Esophagus muscularis mucosa (tissue), 4 donors: ENCODE data around the gene PTPRD. TPM values are rescaled to one million over a fixed set of nuclear protein-coding genes. Genes with fewer than 3 reads are reported as not detected.

ENCODE experiments used
- DNase-seq: peaks from one replicate; pipeline ENCODE4 v3.0.0-alpha.2; 2017; ENCODE audit errors: extremely low spot score
- H3K27ac ChIP-seq, 4 donors: fragments of 200-600 bp; sonication (generic); replicated peaks in 1 of 4; 1 replicate in 3 of 4; 2 replicates in 1 of 4; pipeline ENCODE4 v1.5.1; 2016 to 2019; ENCODE audit warnings: mild to moderate bottlenecking in 1 of 4
- H3K27me3 ChIP-seq, 4 donors: fragments of 200-600 bp; sonication (generic); one replicate each; pipeline versions ENCODE4 v1.5.1 to v1.6.0; 2016 to 2019
- H3K36me3 ChIP-seq, 4 donors: fragments of 200-600 bp; sonication (generic); one replicate each; pipeline ENCODE4 v1.5.1; 2016 to 2019
- H3K4me1 ChIP-seq, 4 donors: fragments of 200-600 bp; sonication (generic); one replicate each; pipeline ENCODE4 v1.5.1; 2016 to 2019
- H3K4me3 ChIP-seq, 4 donors: fragments of 200-600 bp; sonication (generic); 1 replicate in 2 of 4; 2 replicates in 2 of 4; pipeline ENCODE4 v1.5.1; 2016 to 2019; ENCODE audit warnings: mild to moderate bottlenecking in 4 of 4, moderate library complexity in 1 of 4
- H3K9me3 ChIP-seq, 4 donors: fragments of 200-600 bp; sonication (generic); 1 replicate in 3 of 4; 2 replicates in 1 of 4; pipeline ENCODE4 v1.5.1; 2016 to 2019
- EP300 ChIP-seq: sonication (generic); formaldehyde crosslinking; IDR thresholded peaks from one replicate; pipeline ENCODE4 v1.6.1; 2017; ENCODE audit warnings: antibody characterized with exemption
- POLR2A ChIP-seq: fragments of 450-650 bp; IDR thresholded peaks from one replicate; pipeline ENCODE4 v1.6.1; 2017; ENCODE audit warnings: antibody characterized with exemption, moderate library complexity, mild to moderate bottlenecking, low read depth
- POLR2AphosphoS5 ChIP-seq, 2 donors: sonication (generic); formaldehyde crosslinking; IDR thresholded peaks; one replicate each; pipeline ENCODE4 v1.6.1; 2017; ENCODE audit warnings: antibody characterized with exemption in 2 of 2
- WGBS: methylation state at CpG from one replicate; pipeline ENCODE4 v1.1.5; 2018; 5-methylcytosine and 5-hydroxymethylcytosine counted together
- intact Hi-C: fragments of 100-400 bp; cut with DNase I; formaldehyde crosslinking; loops from one replicate; pipeline ENCODE4 v1.15.1; 2023
- total RNA-seq, 4 donors: library from RNA; depleted of rRNA; stranded (reverse); fragments of >200 nt; gene quantifications; one replicate each; pipeline versions ENCODE4 v1.1.0 to v1.2.1, GENCODE V29; 2016
- TF ChIP-seq, protein P1 (sequence below), 3 experiments: fragments of 200-600 bp in 2 of 3; fragments of 450-650 bp in 1 of 3; sonication (generic) in 2 of 3; IDR thresholded peaks; one replicate each; pipeline ENCODE4 v1.5.1; 2017 to 2019; ENCODE audit warnings: antibody characterized with exemption in 3 of 3, mild to moderate bottlenecking in 2 of 3, moderate library complexity in 1 of 3

The PTPRD gene
- total RNA-seq, 4 donors from 2014 or later, result 4.1 to 6.6 (median 5.0) TPM

DNA sequence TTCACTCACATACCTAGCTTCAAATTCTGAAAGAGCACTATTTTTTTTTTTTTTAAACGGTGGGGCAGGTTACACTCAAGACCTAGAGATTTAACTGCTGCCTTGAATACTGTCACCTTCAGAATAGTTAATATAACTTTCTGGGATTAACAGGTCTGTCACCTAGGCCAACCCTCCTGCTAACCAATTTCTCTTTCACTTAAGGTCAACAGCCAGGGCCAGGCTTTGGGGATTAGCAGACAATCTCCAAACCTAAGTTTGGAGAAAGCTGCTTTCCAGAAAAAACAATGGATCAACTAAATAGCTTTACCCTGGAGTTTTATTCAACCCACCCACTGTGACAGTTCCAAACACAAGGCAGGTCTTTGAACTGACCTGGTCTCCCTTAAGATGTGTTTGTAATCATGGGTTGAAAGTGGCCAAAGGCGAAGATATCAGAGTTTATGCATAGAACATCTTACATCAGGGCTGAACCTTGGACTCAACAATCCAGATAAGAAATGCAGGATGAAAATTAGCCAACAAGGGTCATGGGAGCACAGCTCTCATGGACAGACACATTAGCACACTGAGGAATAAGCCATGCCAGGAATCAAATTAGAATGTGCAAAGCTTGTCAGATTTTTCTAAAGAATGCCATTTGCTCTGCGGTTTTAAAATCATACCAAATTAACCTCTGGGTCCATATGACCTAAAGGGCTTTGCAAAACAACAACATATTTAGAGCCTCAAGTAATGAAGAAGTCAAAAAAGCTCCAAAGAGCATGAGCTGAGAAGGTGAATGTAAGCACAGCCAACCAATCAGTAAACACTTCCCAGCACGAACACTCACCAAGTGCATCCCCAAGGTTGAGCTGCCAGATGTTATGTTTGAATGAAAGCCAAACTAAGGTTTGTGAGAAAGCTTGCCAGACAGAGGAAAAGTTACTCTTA lies 2274.7 kb downstream of the PTPRD start:
- no peak overlapping the region for H3K27ac ChIP-seq
- no peak for DNase-seq

DNA sequence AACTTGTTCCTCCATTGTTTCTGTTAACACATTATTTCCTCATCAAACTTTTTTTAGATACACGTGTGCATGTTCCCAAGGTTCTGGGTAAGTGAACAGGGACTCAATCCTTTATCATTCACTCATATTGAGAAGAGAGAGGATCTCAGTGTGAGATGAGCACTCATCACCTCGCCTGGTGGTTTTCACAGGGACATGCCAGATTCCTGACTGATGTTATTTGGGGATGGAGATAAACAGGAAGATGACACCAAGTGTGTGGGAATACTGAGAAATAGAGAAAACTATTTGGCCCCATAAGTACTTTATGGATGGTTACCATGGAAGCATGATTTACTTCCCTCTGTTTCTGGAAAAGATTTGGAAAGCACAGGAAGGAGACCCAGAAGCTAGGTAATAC lies 2279.9 kb downstream of the PTPRD start:
- Histone ChIP-seq H3K4me3 (no peak overlapping the region), H3K36me3 (no peaks in the 10 kb centered on the region), H3K9me3 (no peaks in the 10 kb centered on the region), H3K4me1 (no peaks in the 10 kb centered on the region), H3K27me3 (no peaks in the 10 kb centered on the region), H3K27ac (no peak overlapping the region)
- WGBS, result 76% methylated on average over 2 of the region's 2 CpGs
- DNase-seq, result no peak
- intact Hi-C loops, result no loop called here
- TF ChIP-seq POLR2AphosphoS5 (IDR thresholded peaks at IDR 0.05), result no peak
- TF ChIP-seq POLR2A, result no peak
- TF ChIP-seq EP300, result no peak
- TF ChIP-seq, protein P1, sequence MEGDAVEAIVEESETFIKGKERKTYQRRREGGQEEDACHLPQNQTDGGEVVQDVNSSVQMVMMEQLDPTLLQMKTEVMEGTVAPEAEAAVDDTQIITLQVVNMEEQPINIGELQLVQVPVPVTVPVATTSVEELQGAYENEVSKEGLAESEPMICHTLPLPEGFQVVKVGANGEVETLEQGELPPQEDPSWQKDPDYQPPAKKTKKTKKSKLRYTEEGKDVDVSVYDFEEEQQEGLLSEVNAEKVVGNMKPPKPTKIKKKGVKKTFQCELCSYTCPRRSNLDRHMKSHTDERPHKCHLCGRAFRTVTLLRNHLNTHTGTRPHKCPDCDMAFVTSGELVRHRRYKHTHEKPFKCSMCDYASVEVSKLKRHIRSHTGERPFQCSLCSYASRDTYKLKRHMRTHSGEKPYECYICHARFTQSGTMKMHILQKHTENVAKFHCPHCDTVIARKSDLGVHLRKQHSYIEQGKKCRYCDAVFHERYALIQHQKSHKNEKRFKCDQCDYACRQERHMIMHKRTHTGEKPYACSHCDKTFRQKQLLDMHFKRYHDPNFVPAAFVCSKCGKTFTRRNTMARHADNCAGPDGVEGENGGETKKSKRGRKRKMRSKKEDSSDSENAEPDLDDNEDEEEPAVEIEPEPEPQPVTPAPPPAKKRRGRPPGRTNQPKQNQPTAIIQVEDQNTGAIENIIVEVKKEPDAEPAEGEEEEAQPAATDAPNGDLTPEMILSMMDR (IDR thresholded peaks at IDR 0.05), result no peak

More for the DNA sequence above, 2274.7 kb downstream of the PTPRD start:
- Histone ChIP-seq H3K27me3 (no peaks in the 10 kb centered on the region), H3K36me3 (no peaks in the 10 kb centered on the region), H3K4me3 (no peak overlapping the region), H3K9me3 (no peaks in the 10 kb centered on the region), H3K4me1 (no peaks in the 10 kb centered on the region)
- WGBS, result 66% methylated on average over 4 of the region's 4 CpGs
- TF ChIP-seq POLR2A (no peak), EP300 (no peak), POLR2AphosphoS5 (IDR thresholded peaks at IDR 0.05) (no peak)
- TF ChIP-seq, protein P1 (IDR thresholded peaks at IDR 0.05), result no peak
- intact Hi-C loops, result no loop called here

DNA sequence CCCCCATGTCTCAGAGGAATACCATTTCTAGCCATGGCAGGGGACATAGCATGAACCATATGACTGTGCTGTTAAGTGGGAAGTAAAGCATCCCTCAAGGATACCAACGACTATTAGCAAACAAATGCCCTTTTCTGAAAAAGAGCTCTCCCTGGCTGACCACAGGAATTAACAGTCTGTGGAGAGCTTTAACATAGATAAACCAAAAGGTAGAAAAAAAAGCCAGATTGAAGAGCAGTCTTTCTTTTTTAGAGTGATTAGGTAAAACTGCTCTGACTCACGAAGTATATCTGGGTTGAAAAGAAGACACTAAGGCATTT lies 2280.5 kb downstream of the PTPRD start:
- 79% methylated on average over 2 of the region's 2 CpGs for WGBS
- DNase-seq, result no peak
- Histone ChIP-seq H3K27me3 (no peaks in the 10 kb centered on the region), H3K27ac (no peak overlapping the region), H3K9me3 (no peaks in the 10 kb centered on the region), H3K4me3 (no peak overlapping the region), H3K36me3 (no peaks in the 10 kb centered on the region), H3K4me1 (no peaks in the 10 kb centered on the region)
- no peak for TF ChIP-seq EP300
- TF ChIP-seq, protein P1 (IDR thresholded peaks at IDR 0.05), result no peak
- TF ChIP-seq POLR2A, result no peak
- no peak for TF ChIP-seq POLR2AphosphoS5 (IDR thresholded peaks at IDR 0.05)
- intact Hi-C loops, result no loop called here

DNA sequence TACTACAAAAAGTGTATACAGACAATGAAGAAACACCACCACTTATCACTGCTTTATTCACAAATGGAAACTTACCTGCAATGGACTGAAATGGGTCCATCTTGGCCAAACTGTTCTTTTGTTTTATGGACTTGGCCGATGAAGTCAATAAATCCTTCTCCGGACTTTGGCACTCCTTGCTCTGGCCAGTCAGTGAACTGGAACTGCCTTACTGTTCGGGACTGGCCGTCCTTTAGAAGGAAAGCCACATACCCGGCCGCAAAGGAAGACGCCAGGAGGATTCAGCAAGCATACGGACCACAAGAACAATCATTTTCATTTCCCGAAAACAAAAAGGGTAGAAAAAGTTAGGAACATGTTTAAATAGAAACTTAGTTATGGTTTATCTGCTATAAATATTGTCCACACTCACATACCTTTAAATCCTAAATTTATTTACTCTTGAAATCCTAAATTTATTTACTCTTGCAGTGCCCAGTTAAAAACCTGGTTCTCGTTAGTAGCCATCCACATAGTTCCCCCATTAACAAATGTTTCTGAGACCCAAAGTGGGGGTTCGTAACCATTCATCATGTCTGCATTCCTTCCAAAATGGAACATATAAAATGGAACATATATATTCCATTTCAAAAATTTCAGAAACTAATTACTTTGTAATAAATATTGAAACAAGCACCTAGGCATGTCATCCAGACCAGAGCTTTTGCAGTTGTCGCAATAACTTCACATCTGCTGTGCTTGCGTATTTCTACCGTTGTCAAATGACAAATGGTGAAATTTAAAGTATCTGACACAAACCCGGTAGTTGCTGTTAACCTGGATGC lies 2281.1 kb downstream of the PTPRD start:
- TF ChIP-seq EP300 (no peak), POLR2A (no peak), POLR2AphosphoS5 (IDR thresholded peaks at IDR 0.05) (no peak)
- TF ChIP-seq, protein P1 (IDR thresholded peaks at IDR 0.05), result no peak
- Histone ChIP-seq H3K27me3 (no peaks in the 10 kb centered on the region), H3K27ac (no peak overlapping the region), H3K36me3 (no peaks in the 10 kb centered on the region), H3K9me3 (no peaks in the 10 kb centered on the region), H3K4me1 (no peaks in the 10 kb centered on the region), H3K4me3 (no peak overlapping the region)
- intact Hi-C loops, result no loop called here
- WGBS, result 87% methylated on average over 15 of the region's 15 CpGs
- DNase-seq, result no peak
